ENCODE data around the gene PTPRG. TPM values are rescaled to one million over a fixed set of nuclear protein-coding genes. Genes with fewer than 3 reads are reported as not detected.

Gene PTPRG
- total and polyA plus RNA-seq, 4 donors, result 3.6 to 35.6 (median 8.1) TPM

GRCh38 chr3:61724801-61725200 is 163.4 kb downstream of the PTPRG start:
- H3K27ac ChIP-seq (ENCODE audit: low read depth in 1 of 2, low read length in 2 of 2), result no peak overlapping the region
- no peak for DNase-seq (ENCODE audit: low spot score)
- 71% methylated on average over 6 of the region's 6 CpGs for WGBS
- no peak overlapping the region for H3K9ac ChIP-seq (ENCODE audit: low read depth in 1 of 2, low read length in 2 of 2)
- H3K36me3 ChIP-seq (ENCODE audit: control insufficient read depth in 4 of 4, insufficient read depth in 3 of 4, low read depth in 1 of 4, low read length in 3 of 4), result no peaks in the 10 kb centered on the region
- peaks cover 2 to 20% (median 7%) of the 10 kb centered on the region in 4 donors for H3K4me1 ChIP-seq (ENCODE audit: control insufficient read depth in 4 of 4, insufficient read depth in 4 of 4, low read length in 3 of 4)
- TF ChIP-seq MAX (IDR thresholded peaks at IDR 0.05) (no peak), SP1 (IDR thresholded peaks at IDR 0.05) (no peak), RXRA (IDR thresholded peaks at IDR 0.05) (no peak), JUND (IDR thresholded peaks at IDR 0.05) (no peak)
- TF ChIP-seq, protein P1, sequence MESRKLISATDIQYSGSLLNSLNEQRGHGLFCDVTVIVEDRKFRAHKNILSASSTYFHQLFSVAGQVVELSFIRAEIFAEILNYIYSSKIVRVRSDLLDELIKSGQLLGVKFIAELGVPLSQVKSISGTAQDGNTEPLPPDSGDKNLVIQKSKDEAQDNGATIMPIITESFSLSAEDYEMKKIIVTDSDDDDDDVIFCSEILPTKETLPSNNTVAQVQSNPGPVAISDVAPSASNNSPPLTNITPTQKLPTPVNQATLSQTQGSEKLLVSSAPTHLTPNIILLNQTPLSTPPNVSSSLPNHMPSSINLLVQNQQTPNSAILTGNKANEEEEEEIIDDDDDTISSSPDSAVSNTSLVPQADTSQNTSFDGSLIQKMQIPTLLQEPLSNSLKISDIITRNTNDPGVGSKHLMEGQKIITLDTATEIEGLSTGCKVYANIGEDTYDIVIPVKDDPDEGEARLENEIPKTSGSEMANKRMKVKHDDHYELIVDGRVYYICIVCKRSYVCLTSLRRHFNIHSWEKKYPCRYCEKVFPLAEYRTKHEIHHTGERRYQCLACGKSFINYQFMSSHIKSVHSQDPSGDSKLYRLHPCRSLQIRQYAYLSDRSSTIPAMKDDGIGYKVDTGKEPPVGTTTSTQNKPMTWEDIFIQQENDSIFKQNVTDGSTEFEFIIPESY (IDR thresholded peaks at IDR 0.05), result no peak
- no peaks in the 10 kb centered on the region for H3K9me3 ChIP-seq (ENCODE audit: control insufficient read depth in 4 of 4, low read length in 3 of 4)
- H3K4me3 ChIP-seq (ENCODE audit: low read depth in 1 of 3, low read length in 3 of 3), result no peak overlapping the region
- no peaks in the 10 kb centered on the region for H3K27me3 ChIP-seq (ENCODE audit: control insufficient read depth in 4 of 4, insufficient read depth in 4 of 4, low read length in 3 of 4)

GRCh38 chr3:61725851-61726333 is 164.5 kb downstream of the PTPRG start:
- Histone ChIP-seq H3K4me3 (ENCODE audit: low read depth in 1 of 3, low read length in 3 of 3) (no peak overlapping the region), H3K4me1 (ENCODE audit: control insufficient read depth in 4 of 4, insufficient read depth in 4 of 4, low read length in 3 of 4) (peaks cover 6 to 26% (median 15%) of the 10 kb centered on the region in 4 donors), H3K27me3 (ENCODE audit: control insufficient read depth in 4 of 4, insufficient read depth in 4 of 4, low read length in 3 of 4) (no peaks in the 10 kb centered on the region), H3K9ac (ENCODE audit: low read depth in 1 of 2, low read length in 2 of 2) (no peak overlapping the region), H3K27ac (ENCODE audit: low read depth in 1 of 2, low read length in 2 of 2) (no peak overlapping the region), H3K9me3 (ENCODE audit: control insufficient read depth in 4 of 4, low read length in 3 of 4) (no peaks in the 10 kb centered on the region), H3K36me3 (ENCODE audit: control insufficient read depth in 4 of 4, insufficient read depth in 3 of 4, low read depth in 1 of 4, low read length in 3 of 4) (no peaks in the 10 kb centered on the region)
- 63% methylated on average over 5 of the region's 5 CpGs for WGBS
- no peak for DNase-seq (ENCODE audit: low spot score)
- TF ChIP-seq EGR1 (IDR thresholded peaks at IDR 0.05; ENCODE audit: low read depth in 2 of 2) (no peak), RXRA (IDR thresholded peaks at IDR 0.05) (no peak), NR2F2 (IDR thresholded peaks at IDR 0.05) (peak; percentile 72), RAD21 (IDR thresholded peaks at IDR 0.05) (no peak), YY1 (IDR thresholded peaks at IDR 0.05) (no peak), FOXA2 (IDR thresholded peaks at IDR 0.05) (no peak)
- TF ChIP-seq, protein P1 (IDR thresholded peaks at IDR 0.05), result no peak

DNA sequence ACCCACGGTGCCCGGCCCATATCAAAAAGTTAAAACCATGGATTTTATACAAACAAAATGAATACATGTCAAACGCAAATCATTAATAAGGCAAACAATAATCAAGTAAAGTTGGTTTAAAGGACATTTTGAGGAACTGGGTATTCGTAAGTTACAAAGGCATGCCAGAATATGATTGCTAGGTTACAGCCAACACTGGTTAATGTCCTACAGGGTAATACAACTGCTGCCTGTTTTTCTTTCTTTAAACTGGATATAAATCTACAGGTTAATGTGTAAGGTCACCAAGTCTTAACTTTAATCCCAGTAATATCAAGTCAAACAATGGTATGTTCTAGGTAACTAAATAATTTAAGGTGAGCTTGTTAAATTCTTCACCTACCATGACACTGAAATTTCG is 166.1 kb downstream of the PTPRG start:
- Histone ChIP-seq H3K4me1 (ENCODE audit: control insufficient read depth in 4 of 4, insufficient read depth in 4 of 4, low read length in 3 of 4) (peaks cover 6 to 26% (median 15%) of the 10 kb centered on the region in 4 donors), H3K27ac (ENCODE audit: low read depth in 1 of 2, low read length in 2 of 2) (no peak overlapping the region), H3K9ac (ENCODE audit: low read depth in 1 of 2, low read length in 2 of 2) (no peak overlapping the region), H3K27me3 (ENCODE audit: control insufficient read depth in 4 of 4, insufficient read depth in 4 of 4, low read length in 3 of 4) (no peaks in the 10 kb centered on the region), H3K36me3 (ENCODE audit: control insufficient read depth in 4 of 4, insufficient read depth in 3 of 4, low read depth in 1 of 4, low read length in 3 of 4) (no peaks in the 10 kb centered on the region), H3K9me3 (ENCODE audit: control insufficient read depth in 4 of 4, low read length in 3 of 4) (no peaks in the 10 kb centered on the region), H3K4me3 (ENCODE audit: low read depth in 1 of 3, low read length in 3 of 3) (no peak overlapping the region)
- no peak for DNase-seq (ENCODE audit: low spot score)
- 76% methylated on average over 5 of the region's 5 CpGs for WGBS
- TF ChIP-seq NR2F2 (IDR thresholded peaks at IDR 0.05) (no peak), CTCF (IDR thresholded peaks at IDR 0.05; ENCODE audit: low read depth, low read length, missing input control) (no peak), RAD21 (IDR thresholded peaks at IDR 0.05) (no peak), JUND (IDR thresholded peaks at IDR 0.05) (no peak), YY1 (IDR thresholded peaks at IDR 0.05) (no peak), EGR1 (IDR thresholded peaks at IDR 0.05; ENCODE audit: low read depth in 2 of 2) (no peak), GABPA (IDR thresholded peaks at IDR 0.05 in 1 of 2, conservative IDR thresholded peaks at IDR 0.05 in 1 of 2) (no peak), FOXA2 (IDR thresholded peaks at IDR 0.05) (no peak), TAF1 (conservative IDR thresholded peaks at IDR 0.05) (no peak), MAX (IDR thresholded peaks at IDR 0.05) (no peak), ATF3 (IDR thresholded peaks at IDR 0.05) (no peak), SP1 (IDR thresholded peaks at IDR 0.05) (no peak), HNF4G (IDR thresholded peaks at IDR 0.05) (no peak)
- TF ChIP-seq, protein P1 (IDR thresholded peaks at IDR 0.05), result no peak

All from liver (tissue), 9 donors.